HG03460 (cell line): ENCODE results near the gene TCEA3.

Source experiments
- ATAC-seq: cut with Tn5 transposase; IDR thresholded peaks from one replicate; pipeline ENCODE4 v1.9.1; 2021; ENCODE audit not compliant: unreplicated experiment

TCEA3 gene

GRCh38 chr1:23448846-23449245, 24.3 kb upstream of the TCEA3 start:
- ATAC-seq: no peak

GRCh38 chr1:23446661-23447310, 22.2 kb upstream of the TCEA3 start:
- no peak for ATAC-seq

GRCh38 chr1:23444596-23445390, 20.2 kb upstream of the TCEA3 start:
- ATAC-seq: no peak

- ATAC-seq: no peak
Observed at GRCh38 chr1:23444104-23444533, 19.6 kb upstream of the TCEA3 start.

GRCh38 chr1:23442751-23443150, 18.2 kb upstream of the TCEA3 start:
- no peak for ATAC-seq

- no peak for ATAC-seq
Observed at GRCh38 chr1:23441446-23442148, 17.0 kb upstream of the TCEA3 start.

GRCh38 chr1:23438545-23438944, 14.0 kb upstream of the TCEA3 start:
- no peak for ATAC-seq

- ATAC-seq: no peak
Observed at GRCh38 chr1:23437355-23437664, 12.8 kb upstream of the TCEA3 start.

GRCh38 chr1:23436520-23437354, 12.2 kb upstream of the TCEA3 start:
- ATAC-seq: no peak

GRCh38 chr1:23434260-23434775, 9.8 kb upstream of the TCEA3 start:
- ATAC-seq: no peak

GRCh38 chr1:23433122-23433521, 8.6 kb upstream of the TCEA3 start:
- ATAC-seq: no peak

GRCh38 chr1:23431431-23431830, 6.9 kb upstream of the TCEA3 start:
- ATAC-seq: no peak

GRCh38 chr1:23430803-23431202, 6.3 kb upstream of the TCEA3 start:
- ATAC-seq: no peak

- ATAC-seq: no peak
Observed at GRCh38 chr1:23428136-23428905, 3.8 kb upstream of the TCEA3 start.

- no peak for ATAC-seq
Observed at GRCh38 chr1:23427550-23427949, 3.0 kb upstream of the TCEA3 start.

- ATAC-seq: no peak
Observed at GRCh38 chr1:23426828-23427227, 2.3 kb upstream of the TCEA3 start.

- no peak for ATAC-seq
Observed at GRCh38 chr1:23425193-23425494, 596 bp upstream of the TCEA3 start.

- ATAC-seq: no peak
Observed at GRCh38 chr1:23423415-23424292, 894 bp downstream of the TCEA3 start.

GRCh38 chr1:23422941-23423340, 1.6 kb downstream of the TCEA3 start:
- no peak for ATAC-seq
